NCI-H345 treated with DMSO at 0.1 percent for 48 hours (cell line): ENCODE data around the gene NEK6.

Experiments used
- DNase-seq: peaks from one replicate; lab custom pipeline; 2025; ENCODE audit not compliant: unreplicated experiment; lab: John Stamatoyannopoulos, UW

NEK6 gene

DNA sequence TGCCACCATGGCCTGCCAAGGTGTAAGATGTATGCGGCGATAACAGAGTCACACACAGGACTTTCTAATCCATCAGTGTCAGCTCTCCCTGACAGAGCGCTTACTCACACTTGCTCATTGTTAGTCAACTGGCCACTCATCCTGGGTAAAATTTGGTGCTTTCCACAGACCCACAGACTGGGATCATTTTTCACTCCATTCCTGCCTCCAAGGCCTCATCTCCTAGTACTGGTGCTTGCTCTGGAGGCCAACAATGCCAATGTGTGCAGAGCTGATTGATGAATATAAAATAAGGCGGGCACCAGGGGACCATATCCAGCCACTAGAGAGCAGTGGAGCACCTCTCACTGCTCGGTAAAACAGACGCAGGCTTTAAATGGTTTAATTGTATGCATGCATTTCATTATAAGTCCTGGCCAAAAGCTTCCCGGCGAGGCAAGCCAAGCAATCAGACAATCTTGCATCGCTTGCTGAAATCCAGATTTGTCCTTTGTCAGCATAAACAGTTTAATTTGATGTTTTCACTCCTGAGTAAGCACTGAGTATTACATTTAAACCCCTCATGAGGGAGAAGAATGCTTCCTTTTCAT, 135.2 kb downstream of the NEK6 start:
- peak; percentile 34 for DNase-seq

DNA sequence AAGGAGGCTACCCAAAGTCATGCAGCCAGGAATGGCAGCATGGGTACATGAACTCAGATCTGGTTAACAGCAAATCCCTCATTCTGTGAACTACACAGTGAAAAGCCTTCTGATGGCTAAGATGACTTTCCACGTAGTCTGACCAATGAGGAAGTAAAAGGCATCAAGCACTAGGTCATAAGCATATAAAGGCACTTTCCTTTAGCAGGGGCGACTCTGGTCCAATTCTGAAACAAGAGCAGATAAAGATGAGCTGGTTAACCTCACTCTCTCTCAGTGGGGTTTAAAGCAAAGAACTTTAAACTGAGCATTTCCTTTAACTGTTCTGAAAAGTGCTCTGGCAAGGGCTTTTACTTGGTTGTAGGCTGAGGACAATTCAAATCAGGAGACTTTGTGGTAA, 136.4 kb downstream of the NEK6 start:
- DNase-seq: no peak

DNA sequence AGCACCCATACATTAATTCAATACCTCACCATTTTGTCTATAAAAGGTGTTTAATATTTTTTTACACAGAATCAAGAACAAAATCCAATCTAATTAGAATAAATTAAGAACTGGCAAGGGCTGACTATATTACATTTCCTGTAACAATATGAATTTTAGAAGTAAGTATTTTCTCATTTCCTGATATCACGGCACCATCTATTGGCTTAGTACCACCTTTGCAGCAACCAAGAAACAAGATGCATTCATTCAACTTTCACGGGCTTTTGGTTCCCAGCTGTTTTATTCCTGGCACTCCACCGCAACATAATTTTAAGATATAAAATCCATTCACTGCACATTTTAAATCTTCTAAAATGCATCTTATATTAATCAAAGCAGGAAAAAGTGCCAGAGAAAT, 136.8 kb downstream of the NEK6 start:
- no peak for DNase-seq

DNA sequence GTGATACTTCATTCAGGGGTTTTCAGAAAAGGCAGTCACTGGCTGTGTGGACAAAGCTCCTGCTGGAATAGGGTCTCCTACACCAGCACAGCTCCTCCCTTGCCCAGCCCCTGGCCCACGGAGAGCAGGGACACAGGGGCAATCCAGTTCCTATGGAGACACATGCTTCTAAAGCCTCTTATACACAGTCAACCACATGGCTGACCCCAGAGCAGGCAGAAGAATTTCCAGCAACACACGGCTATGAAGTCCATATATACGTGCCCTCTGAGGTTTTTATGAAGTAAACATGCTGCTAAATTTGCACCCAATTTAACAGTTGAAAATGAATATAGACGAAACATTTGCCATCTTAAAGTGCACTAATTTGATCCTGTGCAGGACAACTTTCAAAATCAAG, 138.1 kb downstream of the NEK6 start:
- no peak for DNase-seq

DNA sequence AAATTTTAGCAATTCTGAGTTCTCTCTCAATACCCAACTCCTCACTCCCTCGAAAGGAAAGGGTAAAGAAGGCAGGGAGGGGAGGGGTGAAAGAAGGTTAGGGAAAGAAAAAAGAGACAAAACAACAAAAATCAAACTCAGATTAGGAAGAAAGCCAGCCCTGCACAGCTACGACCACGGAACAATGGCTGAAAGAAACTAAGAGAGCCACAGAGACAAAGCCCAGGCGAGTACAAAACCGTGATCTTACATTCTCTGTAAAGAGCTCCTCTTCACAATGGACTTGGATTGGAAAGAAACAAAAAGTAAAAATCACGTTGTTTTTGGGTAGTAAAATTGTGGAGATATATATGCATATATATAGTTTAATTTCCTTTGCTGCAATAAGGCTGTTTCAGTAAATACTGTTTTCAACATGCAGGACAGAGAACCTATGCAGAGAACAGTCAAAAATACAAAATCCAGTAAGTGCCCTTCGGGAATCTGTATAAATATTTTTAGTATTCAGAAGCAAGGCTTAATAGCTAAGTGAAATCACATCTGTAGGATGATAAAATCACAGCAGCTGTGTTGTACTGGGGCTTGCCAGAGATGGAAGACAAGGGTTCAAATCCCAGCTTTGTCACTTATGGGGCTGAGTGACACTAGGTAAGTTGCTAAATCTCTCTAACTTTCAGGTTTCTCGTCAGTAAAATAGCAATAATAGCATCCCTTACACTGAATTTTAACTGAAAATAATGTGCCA, 140.6 kb downstream of the NEK6 start:
- no peak for DNase-seq

DNA sequence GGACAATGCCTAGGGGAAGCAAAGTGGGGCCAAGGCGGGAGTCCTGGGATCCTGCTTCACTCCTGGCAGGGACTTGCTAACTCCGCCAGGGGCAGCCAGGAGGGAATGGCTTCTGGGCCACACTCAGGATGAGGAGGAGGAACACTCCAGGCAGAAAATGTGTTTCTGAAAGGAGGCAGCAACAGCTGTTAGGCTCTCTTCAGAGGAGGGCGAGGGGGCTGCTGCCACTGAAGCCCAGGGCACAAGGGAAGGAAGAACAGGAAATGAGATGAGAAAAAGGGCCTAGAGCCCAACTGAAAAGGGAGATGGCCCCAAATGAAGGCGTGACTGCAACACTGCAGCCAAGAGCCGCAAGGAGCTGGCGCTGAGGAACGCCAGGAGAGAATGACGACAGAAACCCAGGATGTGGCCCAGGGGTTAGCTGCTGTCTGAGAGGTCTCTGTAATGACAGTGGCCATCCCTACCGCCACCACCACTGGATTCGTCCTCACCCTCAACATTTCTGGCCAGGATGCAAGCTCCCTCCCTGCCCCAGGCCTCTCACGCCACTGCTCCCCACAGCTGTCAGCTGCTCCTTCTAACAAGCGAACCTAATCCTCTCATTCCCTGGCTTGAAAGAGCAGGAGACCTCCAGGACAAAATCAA, 141.7 kb downstream of the NEK6 start:
- no peak for DNase-seq

DNA sequence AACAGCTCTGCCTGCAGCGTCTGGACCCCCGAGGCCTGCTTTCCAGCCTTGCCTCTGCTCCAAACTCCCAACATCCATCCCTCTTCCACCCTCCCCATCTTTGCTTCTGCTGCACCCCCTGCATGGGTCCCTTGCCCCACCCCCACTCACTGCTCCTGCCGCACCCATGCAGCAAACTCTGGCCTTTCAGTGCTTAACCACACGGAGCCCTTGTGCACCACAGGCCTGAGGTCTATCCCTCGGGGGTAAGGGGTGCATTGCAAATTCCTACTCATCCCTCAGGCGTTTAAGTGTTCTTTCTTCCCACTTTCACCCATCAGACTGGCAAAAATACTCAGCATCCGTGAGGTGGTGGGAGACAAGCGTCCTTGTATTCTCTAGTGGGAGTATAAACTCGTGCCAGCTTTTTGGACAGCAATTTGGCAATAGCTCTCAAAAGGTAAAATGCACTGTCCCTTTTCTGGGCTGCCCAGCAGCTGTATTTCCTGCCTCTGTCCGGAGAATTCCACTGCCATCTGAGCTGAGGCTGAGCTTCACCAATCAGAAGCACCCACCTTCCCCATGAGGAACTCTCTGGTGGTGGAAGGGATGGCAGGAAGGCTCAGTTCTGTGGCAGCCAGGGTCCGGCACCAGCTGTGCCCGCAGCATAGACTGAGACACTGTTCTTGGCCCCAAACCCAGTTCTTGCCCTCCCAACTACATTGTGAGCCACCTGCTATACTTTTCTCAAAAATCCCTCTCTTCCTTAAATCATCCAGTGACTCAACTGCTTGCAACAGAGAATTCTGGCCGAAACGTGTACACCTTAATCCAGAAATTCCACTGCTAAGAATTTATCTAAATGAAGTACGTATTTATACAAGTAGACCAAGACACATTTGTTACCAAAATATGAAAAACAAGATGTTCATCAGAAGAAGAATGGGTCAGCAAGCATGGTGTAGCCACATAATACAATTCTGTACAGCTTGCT, 142.5 kb downstream of the NEK6 start:
- DNase-seq: no peak
